GM10266 (cell line): ENCODE data around the gene GALNT13.

Experiments used
- DNase-seq: peaks from one replicate; pipeline ENCODE4 v3.0.0; 2012; ENCODE audit errors: extremely low spot score
- CTCF ChIP-seq: IDR thresholded peaks from 2 replicates; pipeline ENCODE4 v1.5.1; 2012; ENCODE audit warnings: mild to moderate bottlenecking, low read depth; ENCODE audit not compliant: control insufficient read depth, insufficient read depth; ENCODE audit errors: missing control alignments

GALNT13 gene

GRCh38 chr2:154361276-154361675, 489.6 kb downstream of the GALNT13 start:
- no peak for DNase-seq
- no peak for TF ChIP-seq CTCF

- no peak for DNase-seq
- TF ChIP-seq CTCF: no peak
These were observed 496.4 kb downstream of the GALNT13 start for GRCh38 chr2:154368153-154368552.

GRCh38 chr2:154370873-154371272, 499.2 kb downstream of the GALNT13 start:
- TF ChIP-seq CTCF: no peak
- no peak for DNase-seq

GRCh38 chr2:154374416-154374815, 502.7 kb downstream of the GALNT13 start:
- no peak for TF ChIP-seq CTCF
- no peak for DNase-seq

- no peak for DNase-seq
- no peak for TF ChIP-seq CTCF
These were observed 503.8 kb downstream of the GALNT13 start for GRCh38 chr2:154375579-154375931.

- no peak for TF ChIP-seq CTCF
- DNase-seq: no peak
These were observed 510.4 kb downstream of the GALNT13 start for GRCh38 chr2:154381931-154382794.

- no peak for DNase-seq
These were observed 514.5 kb downstream of the GALNT13 start for GRCh38 chr2:154386186-154386585.

More at GRCh38 chr2:154386186-154386585, 514.5 kb downstream of the GALNT13 start:
- TF ChIP-seq CTCF: no peak
